ENCODE results near the gene OR13D1. TPM values are rescaled to one million over a fixed set of nuclear protein-coding genes. Genes with fewer than 3 reads are reported as not detected.
"Not testable (repeated sequence)": the region's sequence is repeated elsewhere in the genome, so short reads cannot be mapped to it uniquely, and the experiment has no call there.

Gene OR13D1
- total RNA-seq (not detected), polyA plus RNA-seq (not detected)

- H3K27me3 ChIP-seq (ENCODE audit: insufficient read depth, low read length, poor library complexity, severe bottlenecking): no peaks in the 10 kb centered on the region
- DNase-seq: no peak
- Mint-ChIP-seq H3K27ac (no peak within 1 kb of the TSS), H3K27me3 (peaks cover 0 to 3% of the 10 kb centered on the region in 2 donors), H3K4me3 (no peak within 1 kb of the TSS), H3K36me3 (no peaks in the 10 kb centered on the region), H3K4me1 (no peaks in the 10 kb centered on the region), H3K9me3 (no peaks in the 10 kb centered on the region)
- H3K9me3 ChIP-seq (ENCODE audit: low read length): no peaks in the 10 kb centered on the region
- POLR2A ChIA-PET: no interaction called here
- CTCF ChIA-PET: no interaction called here
- no peaks in the 10 kb centered on the region for H3K36me3 ChIP-seq (ENCODE audit: insufficient read depth, low read length)
- no peaks in the 10 kb centered on the region for H3K4me1 ChIP-seq (ENCODE audit: insufficient read depth, low read length)
- H3K4me3 ChIP-seq (ENCODE audit: low read length): no peak within 1 kb of the TSS
- no peak within 1 kb of the TSS for H3K27ac ChIP-seq (ENCODE audit: low read depth, low read length)
These were observed at the start of gene OR13D1 for GRCh38 chr9:104694218-104694617. OR13D1 (plus strand) TSS chr9:104694518; CDS start chr9:104694518, 0 bp downstream.

GRCh38 chr9:104658496-104659195 lies 35.7 kb upstream of the OR13D1 start:
- Mint-ChIP-seq H3K4me3 (no peak overlapping the region), H3K36me3 (no peaks in the 10 kb centered on the region), H3K27ac (no peak overlapping the region), H3K9me3 (peaks cover 0 to 7% (median 3%) of the 10 kb centered on the region in 5 donors), H3K4me1 (no peaks in the 10 kb centered on the region), H3K27me3 (peaks cover 1 to 6% of the 10 kb centered on the region in 2 donors)
- Histone ChIP-seq H3K27ac (ENCODE audit: low read depth, low read length) (no peak overlapping the region), H3K4me3 (ENCODE audit: low read length) (no peak overlapping the region), H3K4me1 (ENCODE audit: insufficient read depth, low read length) (no peaks in the 10 kb centered on the region), H3K36me3 (ENCODE audit: insufficient read depth, low read length) (no peaks in the 10 kb centered on the region), H3K9me3 (ENCODE audit: low read length) (no peaks in the 10 kb centered on the region), H3K27me3 (ENCODE audit: insufficient read depth, low read length, poor library complexity, severe bottlenecking) (no peaks in the 10 kb centered on the region)
- ChIA-PET POLR2A (no interaction called here), CTCF (no interaction called here)
- no peak for DNase-seq

- Mint-ChIP-seq H3K4me3 (no peak overlapping the region), H3K27me3 (peaks cover 3 to 4% of the 10 kb centered on the region in 2 donors), H3K4me1 (no peaks in the 10 kb centered on the region), H3K27ac (no peak overlapping the region), H3K9me3 (no peaks in the 10 kb centered on the region), H3K36me3 (no peaks in the 10 kb centered on the region)
- no peak overlapping the region for H3K4me3 ChIP-seq (ENCODE audit: low read length)
- no peak overlapping the region for H3K27ac ChIP-seq (ENCODE audit: low read depth, low read length)
- H3K9me3 ChIP-seq (ENCODE audit: low read length): no peaks in the 10 kb centered on the region
- H3K27me3 ChIP-seq (ENCODE audit: insufficient read depth, low read length, poor library complexity, severe bottlenecking): no peaks in the 10 kb centered on the region
- ChIA-PET CTCF (no interaction called here), POLR2A (no interaction called here)
- H3K36me3 ChIP-seq (ENCODE audit: insufficient read depth, low read length): no peaks in the 10 kb centered on the region
- no peak for DNase-seq
- no peaks in the 10 kb centered on the region for H3K4me1 ChIP-seq (ENCODE audit: insufficient read depth, low read length)
These were observed 18.7 kb upstream of the OR13D1 start for GRCh38 chr9:104675611-104676010.

DNA sequence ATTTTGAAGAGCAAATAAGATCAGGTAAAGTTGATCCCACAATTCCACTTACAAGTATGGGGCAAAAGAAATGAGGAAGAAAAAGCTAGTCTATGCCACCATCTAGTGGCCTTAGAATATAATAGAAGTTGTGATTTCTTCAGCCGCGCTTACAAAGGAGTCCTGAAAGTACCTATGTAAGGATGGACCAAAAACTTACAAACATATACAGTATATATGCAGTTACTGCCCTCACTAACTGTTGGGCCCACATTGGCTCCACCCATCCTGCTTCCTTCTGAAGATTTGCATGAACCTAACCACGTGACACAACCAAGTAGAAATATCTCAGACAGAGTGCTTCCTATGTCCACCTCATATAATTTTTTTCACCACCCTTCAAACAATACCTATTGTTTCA lies 11.7 kb upstream of the OR13D1 start:
- Mint-ChIP-seq H3K27me3 (peaks cover 2 to 4% of the 10 kb centered on the region in 2 donors), H3K9me3 (no peaks in the 10 kb centered on the region), H3K36me3 (no peaks in the 10 kb centered on the region), H3K4me3 (no peak overlapping the region), H3K27ac (no peak overlapping the region), H3K4me1 (peaks cover 0 to 9% (median 7%) of the 10 kb centered on the region in 3 donors)
- Histone ChIP-seq H3K36me3 (ENCODE audit: insufficient read depth, low read length) (no peaks in the 10 kb centered on the region), H3K4me1 (ENCODE audit: insufficient read depth, low read length) (no peaks in the 10 kb centered on the region), H3K9me3 (ENCODE audit: low read length) (no peaks in the 10 kb centered on the region), H3K27me3 (ENCODE audit: insufficient read depth, low read length, poor library complexity, severe bottlenecking) (no peaks in the 10 kb centered on the region), H3K27ac (ENCODE audit: low read depth, low read length) (no peak overlapping the region), H3K4me3 (ENCODE audit: low read length) (no peak overlapping the region)
- peak in 1 of 5 donors; percentile 3 for DNase-seq
- ChIA-PET POLR2A (no interaction called here), CTCF (no interaction called here)

DNA sequence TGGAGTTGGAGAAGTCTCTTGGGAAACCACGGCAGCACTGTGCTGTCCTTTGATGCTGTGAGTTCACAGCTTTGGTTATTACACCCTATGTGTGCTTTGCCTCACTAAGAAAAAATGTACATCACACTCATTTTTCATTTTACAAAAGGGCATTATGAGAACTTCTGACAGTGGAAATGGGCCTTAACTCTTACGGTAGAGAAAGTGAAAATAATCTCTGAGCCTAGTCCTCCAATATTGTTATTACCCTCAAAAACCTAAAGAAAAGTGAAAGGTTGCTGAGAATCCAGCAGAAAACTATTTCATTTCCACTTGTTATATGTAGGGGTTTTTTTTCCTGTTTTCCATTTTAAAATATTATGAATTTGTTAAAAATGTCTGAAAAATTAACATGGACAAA lies 8.2 kb upstream of the OR13D1 start:
- no peaks in the 10 kb centered on the region for H3K27me3 ChIP-seq (ENCODE audit: insufficient read depth, low read length, poor library complexity, severe bottlenecking)
- Mint-ChIP-seq H3K4me1 (peaks cover 0 to 9% (median 7%) of the 10 kb centered on the region in 3 donors), H3K4me3 (no peak overlapping the region), H3K9me3 (no peaks in the 10 kb centered on the region), H3K27ac (no peak overlapping the region), H3K27me3 (peaks cover 0 to 2% of the 10 kb centered on the region in 2 donors), H3K36me3 (no peaks in the 10 kb centered on the region)
- no peak for DNase-seq
- ChIA-PET CTCF (no interaction called here), POLR2A (no interaction called here)
- H3K4me1 ChIP-seq (ENCODE audit: insufficient read depth, low read length): no peaks in the 10 kb centered on the region
- H3K9me3 ChIP-seq (ENCODE audit: low read length): no peaks in the 10 kb centered on the region
- H3K27ac ChIP-seq (ENCODE audit: low read depth, low read length): no peak overlapping the region
- H3K36me3 ChIP-seq (ENCODE audit: insufficient read depth, low read length): no peaks in the 10 kb centered on the region
- H3K4me3 ChIP-seq (ENCODE audit: low read length): no peak overlapping the region

DNA sequence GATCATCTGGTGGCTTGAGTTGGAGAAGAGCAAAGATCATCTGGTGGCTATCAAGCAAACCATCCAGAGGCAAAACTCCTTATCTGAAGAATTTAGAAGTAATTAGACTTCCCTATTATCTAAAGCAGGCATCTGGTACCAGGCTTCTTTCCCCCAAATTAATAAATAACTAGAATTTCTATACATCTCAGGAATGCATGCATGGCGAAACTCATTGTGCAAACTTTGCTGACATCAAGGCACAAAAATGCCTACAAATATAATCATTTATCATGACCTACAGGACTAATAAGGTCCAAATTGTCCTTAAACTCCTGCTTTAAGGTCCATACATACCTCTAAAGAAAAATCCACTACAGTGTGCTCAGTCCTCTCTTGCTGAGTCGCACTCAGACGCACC lies 6.0 kb downstream of the OR13D1 start:
- CTCF ChIA-PET: no interaction called here
- Mint-ChIP-seq H3K9me3 (peaks cover 0 to 6% (median 2%) of the 10 kb centered on the region in 5 donors), H3K27ac (no peak overlapping the region), H3K4me3 (no peak overlapping the region), H3K4me1 (no peaks in the 10 kb centered on the region), H3K27me3 (no peaks in the 10 kb centered on the region), H3K36me3 (peaks cover 0 to 9% (median 2%) of the 10 kb centered on the region in 3 donors)
- POLR2A ChIA-PET: no interaction called here
- Histone ChIP-seq H3K27me3 (ENCODE audit: insufficient read depth, low read length, poor library complexity, severe bottlenecking) (no peaks in the 10 kb centered on the region), H3K9me3 (ENCODE audit: low read length) (no peaks in the 10 kb centered on the region), H3K4me1 (ENCODE audit: insufficient read depth, low read length) (no peaks in the 10 kb centered on the region), H3K36me3 (ENCODE audit: insufficient read depth, low read length) (no peaks in the 10 kb centered on the region), H3K27ac (ENCODE audit: low read depth, low read length) (no peak overlapping the region), H3K4me3 (ENCODE audit: low read length) (no peak overlapping the region)
- DNase-seq: no peak

- H3K36me3 ChIP-seq (ENCODE audit: insufficient read depth, low read length); H3K4me1 Mint-ChIP-seq; POLR2A ChIA-PET; H3K27ac ChIP-seq (ENCODE audit: low read depth, low read length); CTCF ChIA-PET; H3K27ac Mint-ChIP-seq; H3K9me3 ChIP-seq (ENCODE audit: low read length); H3K27me3 Mint-ChIP-seq; H3K4me3 Mint-ChIP-seq; H3K27me3 ChIP-seq (ENCODE audit: insufficient read depth, low read length, poor library complexity, severe bottlenecking); H3K4me1 ChIP-seq (ENCODE audit: insufficient read depth, low read length); DNase-seq; H3K4me3 ChIP-seq (ENCODE audit: low read length): not testable (repeated sequence)
- H3K36me3 Mint-ChIP-seq: peaks cover 0 to 17% (median 2%) of the 10 kb centered on the region in 3 donors
- peaks cover 3 to 19% (median 8%) of the 10 kb centered on the region in 5 donors for H3K9me3 Mint-ChIP-seq
These were observed 14.4 kb downstream of the OR13D1 start for GRCh38 chr9:104708737-104709136.

- POLR2A ChIA-PET: no interaction called here
These were observed 17.3 kb downstream of the OR13D1 start for GRCh38 chr9:104711604-104712003.

More at GRCh38 chr9:104711604-104712003, 17.3 kb downstream of the OR13D1 start:
- DNase-seq: no peak
- no peaks in the 10 kb centered on the region for H3K36me3 ChIP-seq (ENCODE audit: insufficient read depth, low read length)
- no peaks in the 10 kb centered on the region for H3K4me1 ChIP-seq (ENCODE audit: insufficient read depth, low read length)
- Mint-ChIP-seq H3K4me3 (no peak overlapping the region), H3K27me3 (peaks cover 0 to 1% of the 10 kb centered on the region in 2 donors), H3K4me1 (no peaks in the 10 kb centered on the region), H3K36me3 (peaks cover 0 to 7% (median 2%) of the 10 kb centered on the region in 3 donors), H3K27ac (no peak overlapping the region), H3K9me3 (peaks cover 0 to 8% (median 4%) of the 10 kb centered on the region in 5 donors)
- no peak overlapping the region for H3K4me3 ChIP-seq (ENCODE audit: low read length)
- CTCF ChIA-PET: no interaction called here
- H3K9me3 ChIP-seq (ENCODE audit: low read length): no peaks in the 10 kb centered on the region
- H3K27me3 ChIP-seq (ENCODE audit: insufficient read depth, low read length, poor library complexity, severe bottlenecking): no peaks in the 10 kb centered on the region
- no peak overlapping the region for H3K27ac ChIP-seq (ENCODE audit: low read depth, low read length)

Data from CD8-positive, alpha-beta memory T cell (primary cell).